Testis (tissue), 2 donors: Measurements from ENCODE around the gene MBLAC1.

ENCODE experiments used
- CTCF ChIP-seq, 3 experiments: fragments of 450-650 bp in 2 of 3; fragments of 200-600 bp in 1 of 3; sonication (generic) in 1 of 3; IDR thresholded peaks; one replicate each; pipeline ENCODE4 v1.5.1; 2016 to 2019; ENCODE audit warnings: antibody characterized with exemption in 3 of 3, mild to moderate bottlenecking in 2 of 3, moderate library complexity in 1 of 3
- POLR2A ChIP-seq: fragments of 450-650 bp; IDR thresholded peaks from one replicate; pipeline ENCODE4 v1.6.1; 2017; ENCODE audit warnings: antibody characterized with exemption, mild to moderate bottlenecking, moderate library complexity

- TF ChIP-seq POLR2A (no peak), CTCF (IDR thresholded peaks at IDR 0.05) (no peak)
Measured at GRCh38 chr7:100122568-100122967, 4.2 kb upstream of the MBLAC1 start.
